Upper lobe of left lung (tissue), 4 donors: ENCODE data around the gene BRF1.

Source experiments
- POLR2A ChIP-seq, 4 donors: fragments of 450-650 bp; IDR thresholded peaks; one replicate each; pipeline ENCODE4 v1.5.1; 2016 to 2017; ENCODE audit warnings: antibody characterized with exemption in 4 of 4, mild to moderate bottlenecking in 2 of 4
- POLR2AphosphoS5 ChIP-seq, 2 donors: sonication (generic); formaldehyde crosslinking; IDR thresholded peaks; one replicate each; pipeline ENCODE4 v1.5.1; 2017; ENCODE audit warnings: antibody characterized with exemption in 2 of 2
- TF ChIP-seq, protein P1 (sequence below), 6 experiments: fragments of 450-650 bp in 4 of 6; fragments of 200-600 bp in 2 of 6; sonication (generic) in 2 of 6; IDR thresholded peaks; one replicate each; pipeline ENCODE4 v1.5.1; 2016 to 2019; ENCODE audit warnings: antibody characterized with exemption in 6 of 6

DNA sequence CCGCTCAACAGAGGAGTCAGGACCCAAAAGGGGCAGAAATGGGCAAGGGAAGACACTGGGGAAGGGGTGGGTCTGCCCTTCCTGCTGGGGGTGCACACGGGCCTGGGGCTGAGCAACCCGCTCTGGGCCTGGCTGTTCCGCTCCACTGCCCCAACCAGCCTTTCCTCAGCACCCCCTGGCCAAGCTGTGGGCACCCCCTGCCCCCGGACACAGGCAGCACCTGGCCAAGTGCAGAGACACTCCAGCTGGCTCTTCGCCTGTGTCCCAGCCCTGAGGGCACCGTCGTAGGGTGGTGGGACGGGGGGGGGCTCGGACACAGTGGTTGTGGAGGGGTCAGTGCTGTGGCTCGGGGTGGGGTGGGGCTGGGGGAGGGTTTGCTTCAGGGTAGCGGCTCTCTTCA, 24.1 kb upstream of the BRF1 start:
- TF ChIP-seq, protein P1, sequence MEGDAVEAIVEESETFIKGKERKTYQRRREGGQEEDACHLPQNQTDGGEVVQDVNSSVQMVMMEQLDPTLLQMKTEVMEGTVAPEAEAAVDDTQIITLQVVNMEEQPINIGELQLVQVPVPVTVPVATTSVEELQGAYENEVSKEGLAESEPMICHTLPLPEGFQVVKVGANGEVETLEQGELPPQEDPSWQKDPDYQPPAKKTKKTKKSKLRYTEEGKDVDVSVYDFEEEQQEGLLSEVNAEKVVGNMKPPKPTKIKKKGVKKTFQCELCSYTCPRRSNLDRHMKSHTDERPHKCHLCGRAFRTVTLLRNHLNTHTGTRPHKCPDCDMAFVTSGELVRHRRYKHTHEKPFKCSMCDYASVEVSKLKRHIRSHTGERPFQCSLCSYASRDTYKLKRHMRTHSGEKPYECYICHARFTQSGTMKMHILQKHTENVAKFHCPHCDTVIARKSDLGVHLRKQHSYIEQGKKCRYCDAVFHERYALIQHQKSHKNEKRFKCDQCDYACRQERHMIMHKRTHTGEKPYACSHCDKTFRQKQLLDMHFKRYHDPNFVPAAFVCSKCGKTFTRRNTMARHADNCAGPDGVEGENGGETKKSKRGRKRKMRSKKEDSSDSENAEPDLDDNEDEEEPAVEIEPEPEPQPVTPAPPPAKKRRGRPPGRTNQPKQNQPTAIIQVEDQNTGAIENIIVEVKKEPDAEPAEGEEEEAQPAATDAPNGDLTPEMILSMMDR (IDR thresholded peaks at IDR 0.05): no peak
- TF ChIP-seq POLR2A (IDR thresholded peaks at IDR 0.05) (no peak), POLR2AphosphoS5 (IDR thresholded peaks at IDR 0.05) (no peak)
